Left lung (tissue), 10 donors: Measurements from ENCODE around the gene AXDND1. TPM values are rescaled to one million over a fixed set of nuclear protein-coding genes. Genes with fewer than 3 reads are reported as not detected.

Experiments used
- ATAC-seq: fragments of 200-7000 bp; cut with Tn5 transposase; one replicate; pipeline ENCODE4 v1.9.1; 2020; ENCODE audit warnings: moderate library complexity
- DNase-seq, 4 donors: peaks; one replicate each; pipeline ENCODE4 v3.0.0-alpha.2; 2013 to 2020
- H3K27ac ChIP-seq, 2 donors: fragments of 200-600 bp; sonication (generic) in 1 of 2; one replicate each; pipeline versions ENCODE4 v1.5.0 to v1.8.0; 2020 to 2021
- H3K27me3 ChIP-seq, 2 donors: fragments of 200-600 bp; sonication (generic) in 1 of 2; one replicate each; pipeline versions ENCODE4 v1.5.0 to v1.8.0; 2020 to 2021
- H3K36me3 ChIP-seq, 2 donors: fragments of 200-600 bp; sonication (generic) in 1 of 2; one replicate each; pipeline versions ENCODE4 v1.5.0 to v1.8.0; 2020 to 2021
- H3K4me1 ChIP-seq, 2 donors: fragments of 200-600 bp; one replicate each; pipeline ENCODE4 v1.8.0; 2021
- H3K4me3 ChIP-seq, 2 donors: fragments of 200-600 bp; sonication (generic) in 1 of 2; one replicate each; pipeline versions ENCODE4 v1.5.0 to v1.8.0; 2020 to 2021; ENCODE audit warnings: mild to moderate bottlenecking in 1 of 2
- H3K9me3 ChIP-seq, 2 donors: fragments of 200-600 bp; sonication (generic) in 1 of 2; one replicate each; pipeline versions ENCODE4 v1.5.0 to v1.8.0; 2020 to 2021
- CTCF ChIP-seq, 2 donors: fragments of 200-600 bp; sonication (generic) in 1 of 2; IDR thresholded peaks; one replicate each; pipeline versions ENCODE4 v1.5.0 to v1.8.0; 2021; ENCODE audit warnings: antibody characterized with exemption in 2 of 2
- intact Hi-C, 2 donors: fragments of 100-400 bp; cut with DNase I; formaldehyde crosslinking; loops; one replicate each; pipeline versions ENCODE4 v1.11.2 to v1.14.2; 2022
- polyA plus RNA-seq, 6 donors: library from polyadenylated mRNA; unstranded; fragments of 120-200 nt; gene quantifications; one replicate each; pipeline ENCODE4 v1.2.1, GENCODE V29; 2013; ENCODE audit not compliant: insufficient read length in 6 of 6
- total RNA-seq, 2 donors: library from RNA; stranded (reverse); fragmentation: NEBNext Ultra II Directional; extraction: Animal tissue kit (Norgen Biotek cat#: 25700); gene quantifications; one replicate each; pipeline ENCODE4 v1.2.1, GENCODE V29; 2021
- donor health status: DM: no; HTN: yes; CAD: no.
- donor health status: DM: no; HTN: no; CAD: no.

Gene AXDND1
- total and polyA plus RNA-seq, 8 donors, result 0.37 to 0.86 (median 0.68) TPM; not detected in 1

DNA sequence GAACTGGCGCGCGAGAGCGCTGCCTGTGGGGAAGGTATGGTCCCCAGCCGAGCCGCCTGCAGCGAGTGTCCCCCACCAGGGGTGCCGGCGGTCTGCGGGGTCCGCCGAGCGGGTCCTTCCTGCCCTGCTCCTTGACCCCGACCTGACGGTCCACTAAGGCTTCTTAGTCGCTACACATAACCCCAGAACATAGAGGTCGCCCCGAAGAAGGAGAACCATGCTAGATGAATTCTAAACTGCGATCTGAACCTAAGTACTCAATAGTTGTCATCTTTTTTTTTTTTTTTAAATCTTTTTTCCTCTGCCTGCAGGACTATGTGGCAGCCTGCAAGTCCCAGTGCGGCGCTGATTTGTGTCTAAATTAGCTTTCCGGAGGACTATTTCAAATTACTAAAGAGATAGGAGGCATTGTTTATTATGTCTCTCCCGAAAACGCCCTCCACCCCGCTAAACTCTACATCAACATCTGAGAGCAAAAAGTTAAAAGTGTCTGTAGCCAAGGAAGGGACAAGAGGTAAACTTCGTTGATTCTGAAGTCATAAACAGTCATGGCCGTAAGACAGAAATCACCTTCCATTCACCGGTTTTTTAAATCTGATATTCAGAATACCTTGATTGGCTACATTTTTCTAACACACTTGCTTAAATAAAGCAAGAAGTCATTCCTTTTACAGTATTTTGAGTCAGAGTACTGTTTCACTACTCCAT, 476 bp downstream of the AXDND1 start:
- H3K27ac ChIP-seq, result peak overlapping the region; percentile 96 to 98
- peak overlapping the region; percentile 54 to 70 for H3K4me3 ChIP-seq
- peak; percentile 28 for ATAC-seq
- intact Hi-C loops, result loop anchor here in 1 of 2 donors (10.0 kb wide), 1 partner anchor 281 kb away; the partner anchor contains the start of gene TOR3A
- TF ChIP-seq CTCF (IDR thresholded peaks at IDR 0.05), result no peak
- no peaks in the 10 kb centered on the region for H3K36me3 ChIP-seq
- no peaks in the 10 kb centered on the region for H3K9me3 ChIP-seq
- H3K4me1 ChIP-seq, result peaks cover 0 to 12% of the 10 kb centered on the region in 2 donors
- H3K27me3 ChIP-seq, result no peaks in the 10 kb centered on the region
- DNase-seq, result no peak

DNA sequence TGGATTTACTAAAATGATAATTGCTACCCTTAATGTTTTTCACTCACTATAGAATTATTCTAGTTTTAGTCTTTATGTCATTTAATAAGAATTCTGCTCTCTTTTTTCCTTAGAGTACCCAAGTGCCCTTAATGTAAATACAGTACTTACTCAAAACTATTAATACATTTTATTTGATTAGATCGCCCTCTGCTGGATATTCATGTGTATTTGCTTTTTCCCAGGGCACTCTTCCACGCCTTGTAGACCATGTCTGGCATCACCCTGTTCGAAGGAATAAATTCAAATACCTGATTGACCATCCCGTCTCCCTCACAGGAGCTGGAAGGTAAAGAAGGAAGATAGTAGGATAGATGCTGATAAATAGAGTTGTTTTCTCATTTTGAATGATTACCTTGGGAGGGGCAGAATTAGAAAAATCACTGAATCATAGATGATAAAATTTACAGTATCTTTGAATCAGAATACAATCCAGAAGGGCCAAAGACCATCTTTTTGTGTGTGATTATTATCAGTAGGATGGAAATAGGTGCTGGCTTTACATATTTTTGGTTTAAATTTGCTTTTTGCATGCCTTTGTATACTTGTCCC, 4.1 kb downstream of the AXDND1 start:
- TF ChIP-seq CTCF (IDR thresholded peaks at IDR 0.05), result peak; percentile 82 to 89

DNA sequence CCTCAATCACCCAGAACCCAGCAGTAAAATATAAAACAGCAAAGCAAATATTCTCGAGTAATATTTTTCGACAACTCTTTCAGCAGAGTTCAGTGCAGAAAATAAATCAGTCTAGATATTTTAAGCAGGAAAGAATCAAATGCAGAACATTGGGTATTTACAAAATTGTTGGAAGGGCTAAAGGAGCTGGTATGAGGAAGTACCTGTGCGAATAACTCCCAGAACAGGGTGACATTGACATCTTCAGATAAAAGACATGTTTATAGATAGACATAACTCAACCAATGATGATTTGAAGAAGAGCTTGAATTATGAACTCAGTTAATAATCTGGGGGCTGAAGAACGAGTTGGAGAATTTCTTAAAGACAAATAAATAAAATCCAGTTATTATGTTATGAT, 6.4 kb downstream of the AXDND1 start:
- H3K36me3 ChIP-seq, result no peaks in the 10 kb centered on the region
- DNase-seq (no peak), ATAC-seq (no peak)
- H3K4me1 ChIP-seq, result no peaks in the 10 kb centered on the region
- intact Hi-C loops, result no loop called here
- TF ChIP-seq CTCF (IDR thresholded peaks at IDR 0.05), result no peak
- no peaks in the 10 kb centered on the region for H3K27me3 ChIP-seq
- no peak overlapping the region for H3K27ac ChIP-seq
- H3K4me3 ChIP-seq, result no peak overlapping the region
- H3K9me3 ChIP-seq, result no peaks in the 10 kb centered on the region

More for the DNA sequence above, 4.1 kb downstream of the AXDND1 start:
- Histone ChIP-seq H3K9me3 (no peaks in the 10 kb centered on the region), H3K4me3 (no peak overlapping the region), H3K4me1 (peaks cover 0 to 12% of the 10 kb centered on the region in 2 donors), H3K27ac (no peak overlapping the region), H3K36me3 (no peaks in the 10 kb centered on the region), H3K27me3 (no peaks in the 10 kb centered on the region)
- peak in 2 of 4 donors; percentile 57 to 74 for DNase-seq
- ATAC-seq, result peak; percentile 69
- intact Hi-C loops, result loop anchor here in 1 of 2 donors (10.0 kb wide), 1 partner anchor 285 kb away; the partner anchor contains the start of gene TOR3A

DNA sequence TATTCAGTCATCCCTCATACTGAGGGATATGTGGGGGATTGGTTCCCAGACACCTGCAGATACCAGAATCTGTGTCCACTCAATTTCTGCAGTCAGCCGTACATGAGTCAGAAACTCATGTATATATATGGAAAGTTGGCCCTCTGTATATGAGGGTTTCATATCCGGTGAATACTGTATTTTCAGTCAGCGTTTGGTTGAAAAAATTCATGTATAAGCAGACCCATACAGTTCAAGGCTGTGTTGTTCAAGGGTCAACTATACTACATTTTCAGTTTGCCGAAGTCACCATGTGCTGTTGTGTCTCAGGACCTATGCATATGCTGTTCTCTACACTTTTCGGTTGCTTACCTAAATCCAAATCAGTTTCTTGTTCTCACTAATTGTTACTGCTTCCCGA, 10.5 kb downstream of the AXDND1 start:
- H3K27ac ChIP-seq, result no peak overlapping the region
- H3K9me3 ChIP-seq, result no peaks in the 10 kb centered on the region
- DNase-seq, result no peak
- ATAC-seq, result no peak
- H3K27me3 ChIP-seq, result no peaks in the 10 kb centered on the region
- no peaks in the 10 kb centered on the region for H3K36me3 ChIP-seq
- intact Hi-C loops, result no loop called here
- no peaks in the 10 kb centered on the region for H3K4me1 ChIP-seq
- H3K4me3 ChIP-seq, result no peak overlapping the region
- no peak for TF ChIP-seq CTCF (IDR thresholded peaks at IDR 0.05)

DNA sequence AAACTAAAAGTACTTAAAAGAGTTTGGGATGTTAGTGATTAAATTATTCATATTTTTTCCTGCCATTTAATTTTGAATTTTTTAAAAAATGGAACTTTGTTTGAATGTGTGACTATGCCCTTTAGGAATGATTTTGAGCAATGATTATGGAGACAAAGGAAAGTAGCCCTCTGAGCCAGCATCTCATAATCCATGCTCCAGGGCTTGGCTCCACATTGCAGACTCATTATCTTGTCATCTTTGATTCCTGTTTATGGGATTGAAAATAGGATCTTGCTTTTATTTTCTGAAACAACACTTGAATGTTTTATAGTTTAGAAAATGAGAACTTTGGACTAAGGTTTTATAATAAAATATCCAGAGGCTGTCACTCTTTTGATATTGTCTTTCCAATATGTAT, 14.5 kb downstream of the AXDND1 start:
- no peak overlapping the region for H3K4me3 ChIP-seq
- no peak for TF ChIP-seq CTCF (IDR thresholded peaks at IDR 0.05)
- intact Hi-C loops, result no loop called here
- no peaks in the 10 kb centered on the region for H3K4me1 ChIP-seq
- no peak for ATAC-seq
- H3K27ac ChIP-seq, result no peak overlapping the region
- DNase-seq, result no peak
- H3K36me3 ChIP-seq, result no peaks in the 10 kb centered on the region
- peaks cover 0 to 4% of the 10 kb centered on the region in 2 donors for H3K27me3 ChIP-seq
- no peaks in the 10 kb centered on the region for H3K9me3 ChIP-seq
